ENCODE results near the gene SLIT1. TPM values are rescaled to one million over a fixed set of nuclear protein-coding genes. Genes with fewer than 3 reads are reported as not detected.

Gene SLIT1
- total RNA-seq, 4 donors from 2014 or later = 0.10 to 0.13 TPM; not detected in 2

GRCh38 chr10:97096261-97097083 is 89.3 kb downstream of the SLIT1 start:
- Histone ChIP-seq H3K4me1 (peaks cover 15 to 18% of the 10 kb centered on the region in 2 donors), H3K9me3 (no peaks in the 10 kb centered on the region), H3K27me3 (no peaks in the 10 kb centered on the region), H3K27ac (peak overlapping the region in 3 of 4 donors; percentile 15 to 41 (median 41)), H3K36me3 (no peaks in the 10 kb centered on the region), H3K4me3 (peak overlapping the region in 3 of 4 donors; percentile 15 to 38 (median 22))
- DNase-seq (peak in 1 of 2 donors; percentile 16), ATAC-seq (peak; percentile 30 to 70)
- intact Hi-C loops (cut with DNase I; ENCODE audit: low total_unique reads) (no loop called here), in situ Hi-C loops (cut with MboI; ENCODE audit: low sequenced_read_pairs in 4 of 4) (no loop called here)
- TF ChIP-seq CTCF (IDR thresholded peaks at IDR 0.05 in 4 of 5, conservative IDR thresholded peaks at IDR 0.05 in 1 of 5) (no peak), POLR2A (IDR thresholded peaks at IDR 0.05) (no peak)

- Histone ChIP-seq H3K36me3 (no peaks in the 10 kb centered on the region), H3K27ac (peak overlapping the region in 3 of 4 donors; percentile 13 to 41 (median 41)), H3K27me3 (no peaks in the 10 kb centered on the region), H3K4me3 (peak overlapping the region in 3 of 4 donors; percentile 15 to 38 (median 22)), H3K4me1 (peaks cover 15 to 18% of the 10 kb centered on the region in 2 donors), H3K9me3 (no peaks in the 10 kb centered on the region)
- DNase-seq (no peak), ATAC-seq (no peak)
- intact Hi-C loops (cut with DNase I; ENCODE audit: low total_unique reads) (no loop called here), in situ Hi-C loops (cut with MboI; ENCODE audit: low sequenced_read_pairs in 4 of 4) (no loop called here)
- TF ChIP-seq POLR2A (IDR thresholded peaks at IDR 0.05) (no peak), CTCF (IDR thresholded peaks at IDR 0.05 in 4 of 5, conservative IDR thresholded peaks at IDR 0.05 in 1 of 5) (no peak)
Observed at GRCh38 chr10:97095701-97096260, 90.0 kb downstream of the SLIT1 start.

GRCh38 chr10:97090644-97091043 is 95.1 kb downstream of the SLIT1 start:
- Histone ChIP-seq H3K27me3 (no peaks in the 10 kb centered on the region), H3K36me3 (no peaks in the 10 kb centered on the region), H3K27ac (no peak overlapping the region), H3K4me1 (peaks cover under 1 to 2% of the 10 kb centered on the region in 2 donors), H3K9me3 (no peaks in the 10 kb centered on the region), H3K4me3 (no peak overlapping the region)
- intact Hi-C loops (cut with DNase I; ENCODE audit: low total_unique reads) = no loop called here
- in situ Hi-C loops (cut with MboI; ENCODE audit: low sequenced_read_pairs in 4 of 4) = no loop called here
- no peak for ATAC-seq
- DNase-seq = no peak
- TF ChIP-seq CTCF (IDR thresholded peaks at IDR 0.05 in 4 of 5, conservative IDR thresholded peaks at IDR 0.05 in 1 of 5) = no peak

GRCh38 chr10:97090035-97090434 is 95.7 kb downstream of the SLIT1 start:
- intact Hi-C loops (cut with DNase I; ENCODE audit: low total_unique reads) = no loop called here
- in situ Hi-C loops (cut with MboI; ENCODE audit: low sequenced_read_pairs in 4 of 4) = no loop called here
- H3K27me3 ChIP-seq = no peaks in the 10 kb centered on the region

More at GRCh38 chr10:97090035-97090434, 95.7 kb downstream of the SLIT1 start:
- Histone ChIP-seq H3K4me3 (no peak overlapping the region), H3K4me1 (no peaks in the 10 kb centered on the region), H3K36me3 (no peaks in the 10 kb centered on the region), H3K27ac (no peak overlapping the region), H3K9me3 (no peaks in the 10 kb centered on the region)
- DNase-seq (no peak), ATAC-seq (no peak)
- no peak for TF ChIP-seq POLR2A (IDR thresholded peaks at IDR 0.05)
- TF ChIP-seq CTCF (IDR thresholded peaks at IDR 0.05 in 4 of 5, conservative IDR thresholded peaks at IDR 0.05 in 1 of 5) = no peak
